Measurements from ENCODE around the gene CTIF.
"Not testable (repeated sequence)": the region's sequence is repeated elsewhere in the genome, so short reads cannot be mapped to it uniquely, and the experiment has no call there.

The CTIF gene

GRCh38 chr18:48649231-48649630 is 110.4 kb downstream of the CTIF start:
- DNase-seq: peak in 1 of 2 experiments; percentile 67

- DNase-seq: not testable (repeated sequence)
Observed at GRCh38 chr18:48654591-48654990, 115.8 kb downstream of the CTIF start.

DNA sequence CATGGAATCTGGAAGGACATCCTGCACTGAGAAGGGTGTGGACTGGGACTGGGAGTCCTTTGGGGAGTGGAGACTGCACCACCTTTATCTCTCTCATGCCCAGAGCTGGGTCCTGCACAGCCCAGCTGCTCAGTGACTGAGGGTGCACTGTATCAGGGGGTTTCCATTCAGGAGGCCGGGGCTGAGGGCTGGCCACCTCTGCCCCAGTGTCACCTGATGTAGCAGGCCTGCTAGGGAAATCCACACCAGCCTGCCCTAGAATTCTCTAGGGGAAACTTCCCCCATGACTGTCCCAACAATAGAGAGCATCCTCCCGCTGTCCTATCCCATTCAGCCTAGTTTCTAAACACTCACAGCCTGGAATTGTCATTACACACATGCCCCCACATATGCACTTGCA is 116.7 kb downstream of the CTIF start:
- no peak for DNase-seq

- DNase-seq: no peak
Observed at GRCh38 chr18:48656176-48656575, 117.3 kb downstream of the CTIF start.

- no peak for DNase-seq
Observed at GRCh38 chr18:48656582-48656981, 117.8 kb downstream of the CTIF start.

GRCh38 chr18:48657447-48658120 is 118.8 kb downstream of the CTIF start:
- DNase-seq: no peak

GRCh38 chr18:48658721-48659120 is 119.9 kb downstream of the CTIF start:
- no peak for DNase-seq

GRCh38 chr18:48659188-48660009 is 120.6 kb downstream of the CTIF start:
- DNase-seq: no peak

GRCh38 chr18:48660346-48661228 is 121.8 kb downstream of the CTIF start:
- DNase-seq: no peak

DNA sequence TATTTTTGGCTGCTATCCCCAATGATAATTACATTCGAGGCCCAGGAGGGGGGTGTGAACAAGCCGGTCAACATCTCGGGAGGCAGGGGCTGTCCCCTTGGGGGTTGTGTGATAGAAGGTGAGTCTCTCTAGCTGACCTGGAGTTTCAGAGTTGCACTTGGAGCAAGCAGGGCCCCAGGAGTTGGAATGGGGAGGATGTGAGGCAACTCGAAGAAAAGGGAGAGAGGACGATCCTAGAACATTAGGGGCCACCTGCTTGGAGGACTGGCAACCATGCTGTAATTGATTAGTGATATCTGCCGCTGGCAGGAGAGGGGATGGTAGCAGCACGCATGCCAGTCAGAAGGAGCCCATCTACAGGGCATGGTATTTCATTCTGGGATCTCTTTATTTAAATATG is 122.6 kb downstream of the CTIF start:
- no peak for DNase-seq

DNA sequence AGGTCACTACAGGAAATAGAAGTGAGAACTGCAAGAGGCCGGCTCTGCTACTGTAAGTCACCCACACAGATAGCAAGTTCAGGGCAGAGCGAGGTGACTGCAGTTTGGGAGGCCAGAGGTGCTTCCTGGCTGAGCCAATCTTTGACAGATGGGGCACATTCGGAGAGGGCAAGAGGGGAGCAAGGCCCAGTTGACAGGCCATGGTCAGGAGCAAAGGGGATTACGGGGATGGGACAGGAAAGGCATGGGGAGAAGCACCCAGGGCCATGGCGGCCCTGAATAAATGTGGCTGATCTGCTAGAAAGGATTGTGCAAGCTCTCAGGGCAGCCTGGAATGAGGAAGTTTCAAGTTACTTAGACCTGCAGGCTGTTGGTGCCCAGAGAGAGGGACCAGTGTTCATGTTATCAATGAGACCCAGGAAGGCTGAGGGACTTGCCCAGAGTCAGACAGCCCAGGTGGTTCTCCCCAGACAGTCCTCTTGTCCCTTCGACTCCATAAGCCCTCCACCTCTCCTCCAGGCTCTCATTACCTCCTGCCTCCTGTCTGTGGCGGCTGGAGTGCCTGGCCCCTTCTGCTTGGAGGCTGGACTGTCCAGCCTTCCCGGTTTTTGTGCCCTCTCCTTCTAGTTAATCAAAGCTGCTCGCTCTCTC is 123.3 kb downstream of the CTIF start:
- no peak for DNase-seq

DNA sequence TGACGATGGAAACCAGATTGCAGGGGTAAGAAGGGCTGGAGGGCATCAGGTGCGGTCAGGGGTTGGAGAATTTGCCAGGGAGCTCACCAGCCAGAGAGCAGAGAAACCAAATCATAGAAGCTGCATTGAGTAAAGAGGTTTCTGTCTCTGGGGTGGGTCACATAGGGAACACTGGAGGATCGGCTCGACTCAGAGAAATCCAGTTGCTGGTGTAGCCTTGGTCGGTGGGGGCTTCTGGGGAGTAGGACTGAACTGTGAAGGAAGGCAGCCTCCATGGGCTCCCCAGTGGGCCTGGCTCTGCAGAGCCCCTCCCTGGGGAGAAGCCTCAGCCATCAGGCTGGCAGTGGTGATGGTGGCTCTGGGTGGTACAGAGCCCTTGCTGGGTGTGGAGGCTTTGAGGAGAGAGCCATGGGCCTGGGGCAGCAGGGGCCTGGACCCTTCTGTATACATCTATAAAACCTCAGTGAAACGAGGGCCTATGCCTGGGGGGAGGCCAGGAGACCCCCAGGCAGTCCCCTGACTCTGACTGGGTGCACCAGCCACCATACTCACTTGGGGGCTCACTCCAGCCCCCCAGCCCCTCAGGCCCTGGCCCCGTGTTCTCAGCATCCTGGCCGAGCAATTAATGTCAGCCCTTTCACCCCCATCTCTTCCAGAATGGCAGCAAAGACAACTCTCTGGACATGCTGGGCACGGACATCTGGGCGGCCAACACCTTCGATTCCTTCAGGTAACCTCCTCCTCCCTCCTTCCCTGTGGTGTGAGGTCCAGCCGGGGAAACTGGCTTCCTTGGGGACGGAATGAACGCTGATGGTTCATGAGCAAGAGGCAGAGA is 124.5 kb downstream of the CTIF start:
- no peak for DNase-seq

DNA sequence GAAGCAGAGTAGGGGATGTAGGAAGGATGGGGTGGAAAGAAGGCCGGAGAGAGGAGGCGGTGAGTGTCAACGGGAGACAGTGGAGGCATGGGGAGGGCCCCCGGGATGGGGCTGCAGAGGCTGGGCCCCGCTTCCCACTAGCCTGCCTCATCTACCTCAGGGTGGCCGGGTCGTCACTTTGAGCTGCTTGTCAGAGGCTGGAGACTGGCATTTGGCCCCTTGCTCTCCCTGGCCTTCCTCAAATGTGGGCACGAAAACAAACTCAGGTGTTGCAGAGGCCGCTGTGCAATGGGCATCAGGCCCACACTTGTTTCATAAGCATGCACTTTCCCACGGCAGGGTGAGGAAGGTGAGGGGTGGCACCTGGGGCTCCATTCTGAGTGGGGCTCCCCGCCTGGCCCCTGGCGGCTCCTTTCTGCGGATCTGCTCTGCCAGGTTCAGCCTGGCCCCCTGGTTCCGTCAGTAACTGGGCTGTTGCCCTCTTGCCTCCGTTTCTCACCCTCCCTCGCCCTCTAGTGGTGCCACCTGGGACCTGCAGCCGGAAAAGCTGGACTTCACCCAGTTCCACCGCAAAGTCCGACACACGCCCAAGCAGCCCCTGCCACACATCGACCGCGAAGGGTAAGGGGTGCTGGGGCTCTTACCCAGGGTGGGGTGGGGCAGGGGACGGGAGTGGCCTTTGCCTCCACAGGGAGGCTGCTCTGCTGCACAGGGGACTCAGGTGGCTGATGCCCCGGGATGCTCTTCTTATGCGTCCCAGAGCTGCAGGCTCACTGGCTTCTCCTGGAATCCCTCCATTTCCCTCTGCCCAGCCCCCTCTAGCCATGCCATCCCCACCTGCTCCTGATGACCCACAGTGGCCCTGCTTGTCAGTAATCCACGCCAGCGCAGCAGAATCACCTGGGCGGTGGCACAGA is 125.4 kb downstream of the CTIF start:
- peak in 1 of 2 experiments; percentile 43 for DNase-seq

GRCh38 chr18:48665654-48666053 is 126.8 kb downstream of the CTIF start:
- DNase-seq: no peak

DNA sequence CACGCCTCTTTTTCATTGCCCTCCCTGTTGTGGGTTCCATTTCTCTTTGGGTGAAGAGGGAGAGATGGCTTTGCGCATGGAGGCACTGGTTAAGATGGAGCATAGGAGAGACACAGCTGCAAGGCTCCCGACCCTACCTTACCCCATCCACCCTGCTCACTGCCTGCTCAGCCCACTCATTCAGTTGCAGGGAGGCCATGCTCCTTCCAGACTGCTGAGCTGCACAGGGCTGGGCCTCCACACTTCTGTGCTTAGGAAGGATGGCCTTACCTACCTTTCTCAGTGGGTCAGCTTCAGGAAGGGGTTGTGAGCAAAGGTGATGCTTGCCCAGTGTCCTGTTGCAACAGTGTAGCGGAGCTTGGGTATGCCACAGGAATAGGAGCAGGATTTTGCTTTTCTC is 127.8 kb downstream of the CTIF start:
- DNase-seq: no peak

DNA sequence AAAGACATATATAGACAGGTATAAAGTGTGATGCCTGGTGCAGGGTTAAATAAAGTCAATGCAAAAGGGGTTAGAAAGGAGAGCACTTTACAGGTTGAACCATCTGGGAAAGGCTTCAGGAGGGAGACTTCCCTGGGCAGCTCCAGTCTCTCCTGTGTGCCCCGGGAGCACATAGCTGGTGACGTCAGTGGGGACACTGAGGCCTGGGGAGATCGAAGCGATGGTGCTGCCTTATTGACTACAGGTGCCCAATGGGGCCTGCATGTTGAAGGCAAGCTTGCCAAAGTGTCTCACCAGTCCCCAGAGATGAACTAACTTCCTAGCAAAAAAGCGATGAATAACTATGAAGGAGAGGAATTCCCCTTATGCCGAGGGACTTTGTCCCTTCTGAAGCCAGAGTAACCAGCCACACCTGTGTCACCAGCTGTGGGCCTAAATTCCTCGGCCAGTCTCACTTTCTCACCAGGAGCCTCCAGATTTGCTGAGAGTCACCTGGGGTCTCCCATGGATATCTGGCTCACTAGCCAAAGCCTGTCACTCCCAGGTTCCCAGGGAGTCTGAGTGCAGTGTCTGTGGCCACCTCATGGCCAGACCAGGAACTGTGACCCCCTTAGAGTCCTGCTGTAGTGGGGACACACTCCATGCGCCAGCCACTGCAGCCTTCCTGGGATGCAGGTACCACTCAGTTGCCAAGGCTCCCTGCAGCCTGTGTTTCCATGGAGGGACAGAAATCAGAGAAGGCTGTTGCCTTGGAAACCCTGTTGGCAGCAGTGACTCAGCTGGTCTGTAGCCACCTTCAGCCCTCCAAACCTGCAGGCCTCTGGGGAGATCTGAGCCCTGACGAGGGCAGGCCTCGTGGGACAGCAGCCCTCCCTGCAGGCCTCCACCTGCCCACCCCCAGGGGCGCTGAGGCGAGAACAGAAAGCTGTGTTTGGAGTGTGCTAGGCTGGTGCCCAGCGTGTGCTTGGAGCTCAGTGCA is 128.7 kb downstream of the CTIF start:
- peak in 1 of 2 experiments; percentile 50 for DNase-seq

DNA sequence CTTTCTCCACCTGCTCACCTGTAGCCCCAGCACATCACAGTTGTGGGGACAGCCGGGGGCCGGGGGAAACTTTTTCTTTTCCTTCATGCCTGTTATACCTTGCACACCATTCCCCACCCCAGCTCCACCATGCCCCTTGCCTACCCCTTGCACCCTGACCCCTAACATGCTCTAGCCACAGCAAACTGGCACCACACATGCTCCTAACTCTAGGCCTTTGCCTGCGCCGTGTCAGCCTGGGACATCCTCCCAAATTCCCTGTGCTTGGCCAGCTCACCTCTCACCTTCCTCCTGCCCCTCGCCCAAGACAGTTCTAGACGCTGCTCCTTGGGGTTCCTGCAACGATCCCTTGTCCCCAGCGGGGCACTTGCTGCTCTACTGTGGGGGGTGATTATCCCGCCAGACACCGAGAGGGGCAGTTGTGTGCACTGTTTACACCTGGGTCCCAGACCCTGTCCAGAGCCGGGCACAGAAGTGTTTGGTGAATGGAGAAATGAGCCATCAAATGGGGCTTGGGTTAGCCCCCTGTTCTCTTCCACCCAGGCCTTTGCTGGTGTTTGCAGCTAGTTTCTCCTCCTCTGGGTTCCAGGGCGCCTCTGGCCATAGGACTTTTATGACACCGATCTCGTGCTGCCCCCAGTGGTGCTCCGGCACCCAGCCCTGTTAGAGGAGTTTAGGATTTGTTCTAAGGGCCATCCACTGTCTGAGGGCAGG is 129.8 kb downstream of the CTIF start:
- no peak for DNase-seq

DNA sequence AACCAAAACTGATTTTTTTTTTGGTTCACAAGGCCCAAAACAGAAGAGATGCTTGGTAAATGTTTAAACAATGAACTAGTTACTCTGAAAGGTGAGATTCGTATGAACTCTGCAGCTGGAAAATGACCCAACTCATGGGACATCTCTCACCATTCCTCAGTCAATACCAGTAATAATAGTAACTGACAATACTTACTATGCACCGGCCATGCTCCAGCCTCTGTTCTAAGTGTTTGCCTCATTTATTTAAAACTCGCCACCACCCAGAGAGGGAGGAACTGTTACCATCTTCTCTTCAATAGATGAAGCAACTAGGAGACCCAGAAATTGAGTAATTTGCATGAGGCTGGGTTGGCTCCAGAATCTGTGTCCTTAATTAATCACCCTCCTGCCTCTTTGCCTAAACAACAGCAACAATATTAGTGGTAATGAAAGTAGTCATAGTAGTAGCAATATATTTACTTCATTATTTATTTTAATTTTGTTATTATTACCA is 130.4 kb downstream of the CTIF start:
- no peak for DNase-seq
